Measurements from ENCODE around the gene PAAF1. TPM values are rescaled to one million over a fixed set of nuclear protein-coding genes. Genes with fewer than 3 reads are reported as not detected.

PAAF1 gene
- total and polyA plus RNA-seq, 2 of the 13 experiments (the other 11 are each of a cell fraction or from before 2014, with no cell fraction given) = 13.5 to 28.8 TPM

- FAIRE-seq (no peak), DNase-seq (ENCODE audit: low spot score) (no peak), ATAC-seq (no peak)
- intact Hi-C loops (cut with micrococcal nuclease; ENCODE audit: unreplicated experiment) (no loop called here), in situ Hi-C loops (cut with HindIII; ENCODE audit: extremely low pct_ligation_motif_present, low pct_unique_long_range_greater_than_20kb) (no loop called here)
- WGBS (ENCODE audit: low lambda C conversion rate) = 80% methylated on average over 1 of the region's 1 CpG
- no peak overlapping the region for H3K9ac ChIP-seq (ENCODE audit: insufficient read depth, low read depth, low read length)
- no peak overlapping the region for H3K27ac ChIP-seq (ENCODE audit: extremely low read length, insufficient read depth, low read length)
- H3K4me2 ChIP-seq (ENCODE audit: low read depth, low read length) = no peak overlapping the region
- no peaks in the 10 kb centered on the region for H4K20me1 ChIP-seq (ENCODE audit: insufficient read depth, low read length)
- no peak overlapping the region for H2AFZ ChIP-seq (ENCODE audit: low read length)
- CTCF ChIA-PET (ENCODE audit: low intra/inter-chr PET ratio, low total read pairs) = no interaction called here
- H3K4me3 ChIP-seq (replicated peaks in 1 of 3; ENCODE audit: insufficient read depth in 1 of 3, low read depth in 2 of 3, low read length in 3 of 3) = no peak overlapping the region
- H3K4me1 ChIP-seq (ENCODE audit: insufficient read depth, low read length) = no peaks in the 10 kb centered on the region
- H3K36me3 ChIP-seq (replicated peaks in 1 of 2; ENCODE audit: control insufficient read depth in 1 of 2, insufficient read depth in 2 of 2, low read length in 2 of 2) = peaks cover 13 to 44% of the 10 kb centered on the region in 2 experiments
- H3K9me3 ChIP-seq (ENCODE audit: low read length) = no peaks in the 10 kb centered on the region
- no peaks in the 10 kb centered on the region; a peak in 1 of 5 replicates for H3K27me3 ChIP-seq (ENCODE audit: control insufficient read depth in 1 of 2, insufficient read depth in 2 of 2, low read length in 2 of 2)
- POLR2A ChIA-PET = no interaction called here
- BruUV-seq (replicated peaks) = no TSS peak
- no peaks in the 10 kb centered on the region for H3K79me2 ChIP-seq (ENCODE audit: insufficient read depth, low read length)
- TF ChIP-seq RARG (CRISPR knock-in tag; IDR thresholded peaks at IDR 0.05; ENCODE audit: low read depth) (no peak), FOXA3 (CRISPR knock-in tag; IDR thresholded peaks at IDR 0.05) (no peak), SMAD1 (CRISPR knock-in tag; IDR thresholded peaks at IDR 0.05; ENCODE audit: borderline replicate concordance, low read depth) (no peak), JUN (CRISPR knock-in tag; IDR thresholded peaks at IDR 0.05) (no peak), ZNF343 (CRISPR knock-in tag; IDR thresholded peaks at IDR 0.05) (no peak), HNRNPLL (IDR thresholded peaks at IDR 0.05; ENCODE audit: low read depth, low read length, poor library complexity, severe bottlenecking) (no peak), ZNF121 (CRISPR knock-in tag; IDR thresholded peaks at IDR 0.05) (no peak), ELF1 (CRISPR knock-in tag; IDR thresholded peaks at IDR 0.05) (no peak), MYNN (CRISPR knock-in tag; IDR thresholded peaks at IDR 0.05; ENCODE audit: low read depth) (no peak), ZBTB44 (CRISPR knock-in tag; IDR thresholded peaks at IDR 0.05) (no peak), KDM5A (IDR thresholded peaks at IDR 0.05; ENCODE audit: borderline replicate concordance, low read length) (no peak), ZNF609 (CRISPR knock-in tag; IDR thresholded peaks at IDR 0.05; ENCODE audit: borderline replicate concordance) (no peak), ZNF614 (CRISPR knock-in tag; IDR thresholded peaks at IDR 0.05; ENCODE audit: borderline replicate concordance) (no peak), GATAD2A (CRISPR knock-in tag; IDR thresholded peaks at IDR 0.05) (no peak), BORCS8-MEF2B (CRISPR knock-in tag; IDR thresholded peaks at IDR 0.05) (no peak)
- TF ChIP-seq, protein P1, sequence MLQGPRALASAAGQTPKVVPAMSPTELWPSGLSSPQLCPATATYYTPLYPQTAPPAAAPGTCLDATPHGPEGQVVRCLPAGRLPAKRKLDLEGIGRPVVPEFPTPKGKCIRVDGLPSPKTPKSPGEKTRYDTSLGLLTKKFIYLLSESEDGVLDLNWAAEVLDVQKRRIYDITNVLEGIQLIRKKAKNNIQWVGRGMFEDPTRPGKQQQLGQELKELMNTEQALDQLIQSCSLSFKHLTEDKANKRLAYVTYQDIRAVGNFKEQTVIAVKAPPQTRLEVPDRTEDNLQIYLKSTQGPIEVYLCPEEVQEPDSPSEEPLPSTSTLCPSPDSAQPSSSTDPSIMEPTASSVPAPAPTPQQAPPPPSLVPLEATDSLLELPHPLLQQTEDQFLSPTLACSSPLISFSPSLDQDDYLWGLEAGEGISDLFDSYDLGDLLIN (CRISPR knock-in tag; IDR thresholded peaks at IDR 0.05; ENCODE audit: borderline replicate concordance) = no peak
Measured at GRCh38 chr11:73830261-73830660, 46.5 kb upstream of the PAAF1 start.
